ENCODE measurements around the gene ZNF516. TPM values are rescaled to one million over a fixed set of nuclear protein-coding genes. Genes with fewer than 3 reads are reported as not detected.

ZNF516 gene
- total and polyA plus RNA-seq, 10 of the 15 experiments (the other 5 are each of a cell fraction or from before 2014, with no cell fraction given) = 2.0 to 32.0 (median 8.3) TPM

GRCh38 chr18:76368271-76368670, 126.8 kb downstream of the ZNF516 start:
- ChIA-PET POLR2A (no interaction called here), RAD21 (ENCODE audit: unreplicated experiment) (no interaction called here), SMC1A (ENCODE audit: uncharacterized antibody, unreplicated experiment) (interaction anchor here (0.7 kb wide), 1 partner anchor 187 kb away, joined by 4 read pairs; no protein-coding TSS in a partner anchor), CTCF (interaction anchor here (0.8 kb wide), 1 partner anchor 51 kb away, joined by 3 read pairs; no protein-coding TSS in a partner anchor)
- H3K4me1 ChIP-seq (ENCODE audit: control insufficient read depth, insufficient read depth, low read length) = peaks cover 17% of the 10 kb centered on the region
- H3K27me3 ChIP-seq (replicated peaks in 1 of 2; ENCODE audit: control insufficient read depth in 2 of 2, insufficient read depth in 2 of 2, low read length in 1 of 2) = no peaks in the 10 kb centered on the region
- no peak overlapping the region for H3K4me3 ChIP-seq
- TF ChIP-seq RAD21 (IDR thresholded peaks at IDR 0.05; ENCODE audit: insufficient read depth, low read depth, low read length) (no peak), NFYB (IDR thresholded peaks at IDR 0.05; ENCODE audit: insufficient read depth, low read depth, low read length) (no peak), NFXL1 (IDR thresholded peaks at IDR 0.05; ENCODE audit: borderline replicate concordance) (no peak), EZH2 (IDR thresholded peaks at IDR 0.05; ENCODE audit: borderline replicate concordance, control insufficient read depth, low read depth, low read length) (no peak), JUNB (IDR thresholded peaks at IDR 0.05) (no peak), ZBTB4 (CRISPR knock-in tag; IDR thresholded peaks at IDR 0.05) (no peak), REST (IDR thresholded peaks at IDR 0.05; ENCODE audit: low read depth, low read length) (no peak), BRCA1 (IDR thresholded peaks at IDR 0.05; ENCODE audit: low read depth, low read length) (no peak), RB1 (IDR thresholded peaks at IDR 0.05; ENCODE audit: borderline replicate concordance) (no peak)
- no peak for FAIRE-seq
- in situ Hi-C loops (cut with MboI) (loop anchor here (25.0 kb wide), 1 partner anchor 1731 kb away; no protein-coding TSS in a partner anchor), intact Hi-C loops (cut with micrococcal nuclease; ENCODE audit: unreplicated experiment) (no loop called here)
- no peak overlapping the region for H3K9ac ChIP-seq (ENCODE audit: control insufficient read depth, insufficient read depth, low read length)
- no peak overlapping the region for H2AFZ ChIP-seq (ENCODE audit: control insufficient read depth, low read depth, low read length)
- no peak overlapping the region for H3K4me2 ChIP-seq (ENCODE audit: control insufficient read depth, insufficient read depth)
- no peaks in the 10 kb centered on the region for H4K20me1 ChIP-seq (ENCODE audit: control insufficient read depth, insufficient read depth)
- H3K27ac ChIP-seq (ENCODE audit: control insufficient read depth, insufficient read depth) = no peak overlapping the region
- BruUV-seq (replicated peaks) = no TSS peak
- no peaks in the 10 kb centered on the region for H3K9me3 ChIP-seq (replicated peaks; ENCODE audit: control insufficient read depth, insufficient read depth, low read length)
- peaks cover 13 to 18% of the 10 kb centered on the region in 2 experiments; a peak in 3 of 4 replicates for H3K36me3 ChIP-seq (ENCODE audit: control insufficient read depth in 2 of 2, insufficient read depth in 2 of 2, low read length in 1 of 2)
- ATAC-seq = no peak
- DNase-seq (ENCODE audit: low read depth, low spot score) = no peak
- 80% methylated on average over 3 of the region's 3 CpGs for WGBS (ENCODE audit: insufficient coverage, insufficient replicate concordance, low lambda C conversion rate, missing lambda C conversion rate)
- H3K79me2 ChIP-seq (ENCODE audit: control insufficient read depth, insufficient read depth, low read length) = peaks cover 2% of the 10 kb centered on the region

Data from GM12878 (cell line).